KBM-7 (cell line): ENCODE results near the gene ADRA2C.

Experiments
- DNase-seq: peaks from one replicate; pipeline ENCODE4 v3.0.0-alpha.2; 2015
- in situ Hi-C: fragments of 300-500 bp; cut with MboI; formaldehyde crosslinking; loops from 2 replicates; pipeline ENCODE4 v1.14.3; 2020; ENCODE audit warnings: low sequenced_read_pairs, low pct_unique_long_range_greater_than_20kb, mixed read lengths

Gene ADRA2C

GRCh38 chr4:3732076-3733028 lies 33.8 kb upstream of the ADRA2C start:
- in situ Hi-C loops, result no loop called here

GRCh38 chr4:3733195-3733594 lies 33.0 kb upstream of the ADRA2C start:
- in situ Hi-C loops, result no loop called here
- no peak for DNase-seq

More at GRCh38 chr4:3732076-3733028, 33.8 kb upstream of the ADRA2C start:
- no peak for DNase-seq

DNA sequence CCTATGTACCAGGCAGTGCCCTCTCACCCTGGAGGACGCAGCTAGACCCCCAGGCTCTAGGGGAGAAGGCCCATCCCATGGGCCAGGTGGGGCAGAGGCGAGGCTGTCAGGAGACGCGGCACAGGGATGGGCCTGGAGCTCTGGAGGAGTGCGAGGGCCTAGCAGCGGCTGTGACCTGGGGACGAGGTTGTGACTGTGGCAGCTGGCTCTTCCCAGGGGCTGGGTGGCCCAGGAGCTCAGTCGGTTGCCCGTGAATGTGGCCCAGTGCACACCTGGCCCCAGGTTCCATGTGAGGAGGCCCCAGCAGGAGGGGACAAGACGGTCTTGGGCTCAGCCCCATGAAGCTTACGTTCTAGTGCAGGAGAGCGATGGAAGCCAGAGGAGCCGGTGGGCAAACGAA lies 31.0 kb upstream of the ADRA2C start:
- in situ Hi-C loops, result no loop called here
- no peak for DNase-seq

DNA sequence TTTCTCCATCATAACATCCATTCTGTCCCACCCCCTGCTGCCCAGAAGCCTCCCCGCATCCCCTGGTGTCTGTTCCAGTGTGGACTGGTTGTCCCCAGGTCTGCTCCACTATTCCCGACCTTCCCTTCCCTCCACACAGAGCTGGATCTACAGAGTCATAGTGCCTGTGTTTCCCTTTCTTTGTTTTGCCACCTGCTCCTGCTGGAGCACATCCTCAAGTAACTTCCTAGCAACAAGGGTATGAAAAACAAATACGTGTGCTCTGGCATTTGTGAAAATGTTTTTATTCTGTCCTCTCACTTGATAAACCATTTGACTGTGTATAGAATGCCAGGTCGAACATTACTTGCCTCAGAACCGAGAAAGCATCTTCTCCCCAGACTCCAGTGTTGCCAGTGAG lies 29.9 kb upstream of the ADRA2C start:
- no peak for DNase-seq
- in situ Hi-C loops, result no loop called here

DNA sequence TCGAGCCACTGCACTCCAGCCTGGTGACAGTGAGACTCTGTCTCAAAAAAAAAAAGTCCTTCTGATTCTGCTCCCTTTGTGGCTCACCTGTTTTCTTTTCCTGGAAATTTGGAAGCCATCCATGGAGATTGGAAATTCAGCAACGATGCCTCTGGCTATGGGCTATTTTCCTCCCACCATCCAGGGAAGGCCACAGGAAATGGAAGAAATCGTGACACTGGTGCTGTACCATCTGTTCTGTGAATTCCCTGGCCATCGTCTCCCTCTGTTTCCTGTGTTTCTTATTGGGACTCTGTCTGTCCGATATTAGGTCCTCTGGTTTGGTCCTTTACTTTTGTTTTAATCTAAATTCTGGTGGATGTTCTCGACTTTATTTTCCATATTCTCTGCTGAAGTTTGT lies 29.4 kb upstream of the ADRA2C start:
- in situ Hi-C loops, result no loop called here
- no peak for DNase-seq

- no peak for DNase-seq
- in situ Hi-C loops, result no loop called here
Observed at GRCh38 chr4:3739577-3739976, 26.6 kb upstream of the ADRA2C start.

GRCh38 chr4:3740256-3740655 lies 25.9 kb upstream of the ADRA2C start:
- DNase-seq, result no peak

DNA sequence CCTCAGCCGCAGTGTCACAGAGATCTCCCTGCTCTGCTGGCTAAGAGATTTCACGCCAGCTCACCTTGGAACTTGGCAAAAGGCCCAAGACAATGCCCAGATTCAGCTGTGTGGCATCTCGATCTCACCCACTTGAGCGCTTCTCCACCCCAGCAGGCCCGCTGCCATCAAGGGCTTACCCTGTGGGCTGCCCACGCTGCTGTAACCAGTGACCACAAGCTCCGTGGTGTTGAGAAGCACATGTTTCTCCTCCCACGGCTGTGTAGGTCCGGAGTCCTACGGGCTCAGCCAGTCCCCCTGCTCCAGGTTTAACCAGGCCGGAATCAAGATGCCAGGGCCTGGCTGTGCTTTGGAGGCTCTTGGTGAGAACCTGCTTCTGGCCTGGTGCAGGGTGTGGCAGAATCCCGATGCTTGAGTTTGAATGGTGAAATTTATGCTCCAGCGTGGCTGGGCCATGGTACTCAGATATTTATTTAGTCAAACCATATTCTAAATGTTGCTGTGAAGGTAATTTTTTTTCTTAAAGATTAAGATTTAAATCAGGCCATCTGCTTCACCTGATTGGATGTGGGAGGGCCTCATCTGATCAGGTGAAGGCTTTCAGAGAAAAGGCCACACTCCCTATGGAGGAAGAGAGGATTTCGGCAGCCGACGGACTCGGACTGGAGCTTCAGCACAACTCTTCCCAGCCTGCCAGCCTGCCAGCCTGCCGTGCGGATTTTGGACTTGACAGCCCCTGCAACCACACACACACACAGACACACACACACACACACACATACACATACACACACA lies 24.8 kb upstream of the ADRA2C start:
- in situ Hi-C loops, result no loop called here
- DNase-seq, result no peak

More at GRCh38 chr4:3740256-3740655, 25.9 kb upstream of the ADRA2C start:
- in situ Hi-C loops, result no loop called here

- in situ Hi-C loops, result no loop called here
- DNase-seq, result no peak
Observed at GRCh38 chr4:3742610-3743009, 23.6 kb upstream of the ADRA2C start.

DNA sequence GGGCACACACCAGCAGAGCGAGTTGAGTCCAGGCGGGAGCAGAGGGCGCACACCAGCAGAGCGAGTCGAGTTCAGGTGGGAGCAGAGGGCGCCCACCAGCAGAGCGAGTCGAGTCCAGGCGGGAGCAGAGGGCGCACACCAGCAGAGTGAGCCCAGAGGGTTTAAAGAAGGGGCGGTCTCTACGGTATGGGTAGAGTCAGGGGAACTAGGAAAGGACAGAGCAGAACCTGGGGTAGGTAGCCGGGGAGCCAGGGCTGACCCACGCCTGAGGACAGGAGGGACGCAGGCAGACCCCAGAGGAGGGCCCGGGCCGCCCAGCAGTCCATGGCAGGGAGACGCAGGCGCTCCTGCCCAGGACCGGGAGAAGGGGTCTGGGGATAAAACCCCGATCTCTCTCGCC lies 22.0 kb upstream of the ADRA2C start:
- in situ Hi-C loops, result no loop called here
- DNase-seq, result no peak

DNA sequence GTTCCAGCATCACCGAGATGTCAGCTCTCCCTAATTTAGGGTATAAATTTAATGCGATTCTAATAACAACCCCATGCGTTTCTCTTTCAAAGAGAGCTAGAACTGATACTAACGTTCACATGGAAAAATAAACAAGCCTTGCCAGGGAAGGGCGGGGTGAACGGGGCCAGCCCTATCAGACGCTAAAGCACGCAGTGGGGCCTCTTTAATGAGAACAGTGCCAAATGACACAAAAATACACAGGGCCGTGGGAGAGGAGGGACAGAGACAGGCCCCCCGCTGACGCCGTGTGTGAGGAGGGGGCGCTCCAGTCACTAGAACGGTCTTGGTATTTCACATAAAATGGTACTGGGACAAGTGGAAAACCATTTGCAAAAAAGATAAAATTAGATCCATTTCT lies 21.3 kb upstream of the ADRA2C start:
- no peak for DNase-seq
- in situ Hi-C loops, result no loop called here

GRCh38 chr4:3745886-3746656 lies 20.1 kb upstream of the ADRA2C start:
- no peak for DNase-seq
- in situ Hi-C loops, result no loop called here

- in situ Hi-C loops, result no loop called here
- no peak for DNase-seq
Observed at GRCh38 chr4:3746701-3747580, 19.2 kb upstream of the ADRA2C start.

GRCh38 chr4:3747581-3747904 lies 18.6 kb upstream of the ADRA2C start:
- DNase-seq, result no peak
- in situ Hi-C loops, result no loop called here

DNA sequence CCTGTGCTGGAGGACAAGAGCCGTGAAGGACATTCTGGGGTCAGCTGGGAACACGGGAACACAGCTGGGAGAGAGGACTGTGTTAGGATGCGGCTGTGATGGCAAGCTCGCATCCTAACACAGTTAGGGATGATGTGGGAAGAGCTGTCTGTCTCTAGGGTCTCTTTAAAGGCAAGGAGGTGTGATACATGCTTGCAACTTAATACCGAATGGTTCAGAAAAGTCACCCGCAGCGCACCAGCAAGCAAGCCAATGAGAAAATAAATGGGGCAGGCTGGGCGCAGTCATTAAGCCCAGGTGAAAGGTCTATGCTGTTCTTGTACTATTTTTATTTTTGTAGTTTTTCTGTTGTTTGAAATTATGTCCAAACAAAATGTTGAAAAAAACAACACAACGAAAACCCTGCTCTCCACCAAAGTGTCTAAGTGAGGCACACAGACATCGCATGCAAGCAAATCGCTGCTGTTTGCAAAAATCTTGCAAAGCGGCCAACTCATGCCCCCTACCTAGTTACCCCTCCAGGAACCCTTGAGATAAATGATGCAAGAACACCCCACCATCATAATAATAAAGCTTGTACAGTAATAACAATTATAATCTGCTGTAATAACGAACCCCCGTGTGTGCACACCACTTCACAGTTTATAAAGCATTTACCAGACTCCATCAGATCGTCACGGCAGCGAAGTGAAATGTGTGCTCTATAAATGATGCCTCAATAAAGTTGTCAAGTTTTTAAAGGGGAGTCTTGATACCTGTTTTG lies 17.9 kb upstream of the ADRA2C start:
- in situ Hi-C loops, result no loop called here
- DNase-seq, result no peak

DNA sequence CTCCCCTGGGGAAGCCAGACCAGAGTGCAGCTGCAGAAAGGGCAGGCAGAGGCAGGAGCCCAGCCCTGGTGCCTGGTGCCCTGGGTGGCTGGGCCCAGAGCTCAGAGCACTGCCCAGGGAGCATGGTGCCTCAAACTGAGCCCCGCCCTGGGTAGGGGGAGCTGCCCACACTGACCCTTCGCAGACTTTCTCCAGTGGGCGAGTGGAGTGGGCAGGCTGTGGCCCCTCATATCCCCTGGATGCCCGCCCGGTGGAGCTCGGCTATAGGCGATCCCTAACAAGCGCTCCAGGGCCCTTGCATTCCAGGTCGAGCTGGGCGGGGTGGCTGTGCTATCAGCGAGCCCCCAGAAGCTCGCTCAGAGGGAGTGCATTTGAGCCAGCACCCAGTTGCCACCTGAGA lies 17.1 kb upstream of the ADRA2C start:
- no peak for DNase-seq
- in situ Hi-C loops, result no loop called here

- in situ Hi-C loops, result no loop called here
Observed at GRCh38 chr4:3750334-3750733, 15.9 kb upstream of the ADRA2C start.

GRCh38 chr4:3752022-3752421 lies 14.2 kb upstream of the ADRA2C start:
- in situ Hi-C loops, result no loop called here
- no peak for DNase-seq

More at GRCh38 chr4:3750334-3750733, 15.9 kb upstream of the ADRA2C start:
- DNase-seq, result no peak
